Esophagus muscularis mucosa (tissue), 4 donors: ENCODE measurements around the gene PCSK9. TPM values are rescaled to one million over a fixed set of nuclear protein-coding genes. Genes with fewer than 3 reads are reported as not detected.

Experiments used
- DNase-seq: peaks from one replicate; pipeline ENCODE4 v3.0.0-alpha.2; 2017; ENCODE audit errors: extremely low spot score
- H3K27ac ChIP-seq, 4 donors: fragments of 200-600 bp; sonication (generic); replicated peaks in 1 of 4; 1 replicate in 3 of 4; 2 replicates in 1 of 4; pipeline ENCODE4 v1.5.1; 2016 to 2019; ENCODE audit warnings: mild to moderate bottlenecking in 1 of 4
- H3K27me3 ChIP-seq, 4 donors: fragments of 200-600 bp; sonication (generic); one replicate each; pipeline versions ENCODE4 v1.5.1 to v1.6.0; 2016 to 2019
- H3K36me3 ChIP-seq, 4 donors: fragments of 200-600 bp; sonication (generic); one replicate each; pipeline ENCODE4 v1.5.1; 2016 to 2019
- H3K4me1 ChIP-seq, 4 donors: fragments of 200-600 bp; sonication (generic); one replicate each; pipeline ENCODE4 v1.5.1; 2016 to 2019
- H3K4me3 ChIP-seq, 4 donors: fragments of 200-600 bp; sonication (generic); 1 replicate in 2 of 4; 2 replicates in 2 of 4; pipeline ENCODE4 v1.5.1; 2016 to 2019; ENCODE audit warnings: mild to moderate bottlenecking in 4 of 4, moderate library complexity in 1 of 4
- H3K9me3 ChIP-seq, 4 donors: fragments of 200-600 bp; sonication (generic); 1 replicate in 3 of 4; 2 replicates in 1 of 4; pipeline ENCODE4 v1.5.1; 2016 to 2019
- CTCF ChIP-seq, 3 experiments: fragments of 200-600 bp in 2 of 3; fragments of 450-650 bp in 1 of 3; sonication (generic) in 2 of 3; IDR thresholded peaks; one replicate each; pipeline ENCODE4 v1.5.1; 2017 to 2019; ENCODE audit warnings: antibody characterized with exemption in 3 of 3, mild to moderate bottlenecking in 2 of 3, moderate library complexity in 1 of 3
- EP300 ChIP-seq: sonication (generic); formaldehyde crosslinking; IDR thresholded peaks from one replicate; pipeline ENCODE4 v1.6.1; 2017; ENCODE audit warnings: antibody characterized with exemption
- POLR2A ChIP-seq: fragments of 450-650 bp; IDR thresholded peaks from one replicate; pipeline ENCODE4 v1.6.1; 2017; ENCODE audit warnings: antibody characterized with exemption, moderate library complexity, mild to moderate bottlenecking, low read depth
- POLR2AphosphoS5 ChIP-seq, 2 donors: sonication (generic); formaldehyde crosslinking; IDR thresholded peaks; one replicate each; pipeline ENCODE4 v1.6.1; 2017; ENCODE audit warnings: antibody characterized with exemption in 2 of 2
- WGBS: methylation state at CpG from one replicate; pipeline ENCODE4 v1.1.5; 2018; 5-methylcytosine and 5-hydroxymethylcytosine counted together
- intact Hi-C: fragments of 100-400 bp; cut with DNase I; formaldehyde crosslinking; loops from one replicate; pipeline ENCODE4 v1.15.1; 2023
- total RNA-seq, 4 donors: library from RNA; depleted of rRNA; stranded (reverse); fragments of >200 nt; gene quantifications; one replicate each; pipeline versions ENCODE4 v1.1.0 to v1.2.1, GENCODE V29; 2016

The PCSK9 gene
- total RNA-seq, 4 donors from 2014 or later: 0.17 to 0.29 TPM; not detected in 2

- DNase-seq: no peak
- no peak for TF ChIP-seq POLR2A
- no peak for TF ChIP-seq EP300
- no peak for TF ChIP-seq CTCF (IDR thresholded peaks at IDR 0.05)
- TF ChIP-seq POLR2AphosphoS5 (IDR thresholded peaks at IDR 0.05): no peak
- Histone ChIP-seq H3K4me3 (no peak overlapping the region), H3K4me1 (peaks cover 0 to 15% (median 5%) of the 10 kb centered on the region in 4 donors), H3K36me3 (no peaks in the 10 kb centered on the region), H3K27ac (no peak overlapping the region), H3K9me3 (no peaks in the 10 kb centered on the region), H3K27me3 (no peaks in the 10 kb centered on the region)
- intact Hi-C loops: no loop called here
- WGBS: 92% methylated on average over 27 of the region's 29 CpGs
Measured at GRCh38 chr1:55052221-55053142, 13.1 kb downstream of the PCSK9 start.

- Histone ChIP-seq H3K27ac (no peak overlapping the region), H3K27me3 (no peaks in the 10 kb centered on the region), H3K36me3 (no peaks in the 10 kb centered on the region), H3K4me3 (no peak overlapping the region), H3K4me1 (peaks cover 0 to 15% (median 5%) of the 10 kb centered on the region in 4 donors), H3K9me3 (no peaks in the 10 kb centered on the region)
- 58% methylated on average over 3 of the region's 7 CpGs for WGBS
- TF ChIP-seq POLR2AphosphoS5 (IDR thresholded peaks at IDR 0.05) (no peak), CTCF (IDR thresholded peaks at IDR 0.05) (no peak), POLR2A (no peak), EP300 (no peak)
- intact Hi-C loops: no loop called here
- DNase-seq: no peak
Measured at GRCh38 chr1:55053265-55053954, 14.1 kb downstream of the PCSK9 start.

GRCh38 chr1:55054396-55054795 lies 15.0 kb downstream of the PCSK9 start:
- no peak for DNase-seq
- H3K36me3 ChIP-seq: no peaks in the 10 kb centered on the region
- TF ChIP-seq CTCF (IDR thresholded peaks at IDR 0.05): no peak
- TF ChIP-seq EP300: no peak
- no peak for TF ChIP-seq POLR2A
- no peak for TF ChIP-seq POLR2AphosphoS5 (IDR thresholded peaks at IDR 0.05)
- WGBS: 88% methylated on average over 5 of the region's 5 CpGs
- H3K27me3 ChIP-seq: no peaks in the 10 kb centered on the region
- H3K4me3 ChIP-seq: no peak overlapping the region
- peaks cover 0 to 11% (median 4%) of the 10 kb centered on the region in 4 donors for H3K4me1 ChIP-seq
- intact Hi-C loops: no loop called here
- H3K27ac ChIP-seq: no peak overlapping the region
- H3K9me3 ChIP-seq: no peaks in the 10 kb centered on the region

- intact Hi-C loops: no loop called here
- H3K36me3 ChIP-seq: no peaks in the 10 kb centered on the region
- 80% methylated on average over 12 of the region's 12 CpGs for WGBS
Measured at GRCh38 chr1:55055084-55055882, 15.9 kb downstream of the PCSK9 start.

More at GRCh38 chr1:55055084-55055882, 15.9 kb downstream of the PCSK9 start:
- Histone ChIP-seq H3K27me3 (no peaks in the 10 kb centered on the region), H3K4me3 (no peak overlapping the region), H3K27ac (no peak overlapping the region), H3K9me3 (no peaks in the 10 kb centered on the region), H3K4me1 (peaks cover 0 to 2% (median 0%) of the 10 kb centered on the region in 4 donors)
- DNase-seq: no peak
- TF ChIP-seq POLR2A (no peak), EP300 (no peak), POLR2AphosphoS5 (IDR thresholded peaks at IDR 0.05) (no peak), CTCF (IDR thresholded peaks at IDR 0.05) (no peak)
